Skeletal muscle tissue (tissue), 4 donors: ENCODE data around the gene PLAAT4. TPM values are rescaled to one million over a fixed set of nuclear protein-coding genes. Genes with fewer than 3 reads are reported as not detected.
"Not testable (repeated sequence)": the region's sequence is repeated elsewhere in the genome, so short reads cannot be mapped to it uniquely, and the experiment has no call there.

Experiments used
- H3K27ac ChIP-seq: one replicate; pipeline ENCODE4 v1.7.0; 2013; ENCODE audit warnings: mild to moderate bottlenecking, low read depth, low read length, inconsistent platforms
- H3K27me3 ChIP-seq, 3 donors: one replicate each; pipeline ENCODE4 v1.7.0; 2013; ENCODE audit warnings: low read length in 3 of 3; ENCODE audit not compliant: control insufficient read depth in 3 of 3, insufficient read depth in 3 of 3
- H3K36me3 ChIP-seq, 3 donors: one replicate each; pipeline ENCODE4 v1.7.0; 2013; ENCODE audit warnings: low read length in 3 of 3; ENCODE audit not compliant: control insufficient read depth in 3 of 3, insufficient read depth in 3 of 3
- H3K4me1 ChIP-seq, 3 donors: one replicate each; pipeline ENCODE4 v1.7.0; 2013; ENCODE audit warnings: low read length in 3 of 3, mild to moderate bottlenecking in 3 of 3; ENCODE audit not compliant: control insufficient read depth in 3 of 3, insufficient read depth in 3 of 3
- H3K4me3 ChIP-seq, 3 donors: one replicate each; pipeline ENCODE4 v1.7.0; 2013; ENCODE audit warnings: low read length in 3 of 3
- H3K9ac ChIP-seq, 3 donors: one replicate each; pipeline ENCODE4 v1.7.0; 2013; ENCODE audit warnings: low read length in 3 of 3, mild to moderate bottlenecking in 3 of 3, moderate library complexity in 2 of 3, low read depth in 1 of 3
- H3K9me3 ChIP-seq, 3 donors: one replicate each; pipeline ENCODE4 v1.7.0; 2013; ENCODE audit warnings: low read length in 3 of 3; ENCODE audit not compliant: control insufficient read depth in 3 of 3
- total RNA-seq: library from RNA; depleted of rRNA; stranded (reverse); fragments of >200 nt; gene quantifications from one replicate; pipeline ENCODE4 v1.2.3, GENCODE V29; 2014
- donor health status: Osteomylitis.

Gene PLAAT4
- total RNA-seq, 1 donor from 2014 or later, result 6.3 TPM

DNA sequence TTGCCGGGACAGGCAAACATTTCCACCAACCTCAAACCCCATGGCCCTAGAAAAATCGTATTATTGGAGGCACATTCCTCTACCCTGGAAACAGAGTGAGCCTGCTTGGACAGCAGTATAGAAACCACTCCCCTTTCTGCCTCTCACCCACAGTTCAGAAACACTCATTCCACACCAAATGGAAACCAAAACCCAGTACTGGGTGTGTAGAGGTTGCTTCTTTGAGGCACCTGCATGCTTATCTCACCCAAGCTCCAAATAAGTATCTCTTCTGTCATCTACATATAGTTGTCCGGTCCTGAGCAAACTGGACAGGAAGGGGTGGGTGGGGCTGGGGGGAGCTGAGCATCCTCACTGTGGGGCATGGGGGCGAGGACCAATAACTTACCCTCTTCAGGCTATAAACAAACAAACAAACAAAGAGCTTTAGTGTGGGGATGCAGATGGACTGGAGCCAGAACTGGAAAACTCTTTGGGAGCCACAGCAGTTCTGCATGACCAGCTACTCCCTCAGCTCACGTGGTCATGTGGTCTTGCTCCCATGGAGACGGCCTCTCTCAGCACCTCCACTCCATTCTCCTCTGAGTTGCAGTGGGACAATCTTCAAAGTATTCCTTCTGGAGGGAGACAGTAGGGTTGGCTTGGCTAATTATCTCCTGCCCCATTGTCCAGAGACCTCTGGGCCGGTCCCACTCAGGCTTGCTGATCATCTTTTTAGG lies 27.6 kb downstream of the PLAAT4 start:
- H3K36me3 ChIP-seq, result no peaks in the 10 kb centered on the region
- H3K4me1 ChIP-seq, result peaks cover 7 to 13% (median 9%) of the 10 kb centered on the region in 3 donors
- H3K4me3 ChIP-seq, result no peak overlapping the region

GRCh38 chr11:63564784-63565350 lies 28.3 kb downstream of the PLAAT4 start:
- H3K9ac ChIP-seq, result no peak overlapping the region
- H3K27me3 ChIP-seq, result no peaks in the 10 kb centered on the region
- H3K4me1 ChIP-seq, result peaks cover 7 to 13% (median 9%) of the 10 kb centered on the region in 3 donors
- H3K36me3 ChIP-seq, result no peaks in the 10 kb centered on the region
- no peak overlapping the region for H3K4me3 ChIP-seq
- no peaks in the 10 kb centered on the region for H3K9me3 ChIP-seq
- H3K27ac ChIP-seq, result no peak overlapping the region

More for the DNA sequence above, 27.6 kb downstream of the PLAAT4 start:
- Histone ChIP-seq H3K9ac (no peak overlapping the region), H3K27me3 (no peaks in the 10 kb centered on the region), H3K9me3 (no peaks in the 10 kb centered on the region), H3K27ac (no peak overlapping the region)

DNA sequence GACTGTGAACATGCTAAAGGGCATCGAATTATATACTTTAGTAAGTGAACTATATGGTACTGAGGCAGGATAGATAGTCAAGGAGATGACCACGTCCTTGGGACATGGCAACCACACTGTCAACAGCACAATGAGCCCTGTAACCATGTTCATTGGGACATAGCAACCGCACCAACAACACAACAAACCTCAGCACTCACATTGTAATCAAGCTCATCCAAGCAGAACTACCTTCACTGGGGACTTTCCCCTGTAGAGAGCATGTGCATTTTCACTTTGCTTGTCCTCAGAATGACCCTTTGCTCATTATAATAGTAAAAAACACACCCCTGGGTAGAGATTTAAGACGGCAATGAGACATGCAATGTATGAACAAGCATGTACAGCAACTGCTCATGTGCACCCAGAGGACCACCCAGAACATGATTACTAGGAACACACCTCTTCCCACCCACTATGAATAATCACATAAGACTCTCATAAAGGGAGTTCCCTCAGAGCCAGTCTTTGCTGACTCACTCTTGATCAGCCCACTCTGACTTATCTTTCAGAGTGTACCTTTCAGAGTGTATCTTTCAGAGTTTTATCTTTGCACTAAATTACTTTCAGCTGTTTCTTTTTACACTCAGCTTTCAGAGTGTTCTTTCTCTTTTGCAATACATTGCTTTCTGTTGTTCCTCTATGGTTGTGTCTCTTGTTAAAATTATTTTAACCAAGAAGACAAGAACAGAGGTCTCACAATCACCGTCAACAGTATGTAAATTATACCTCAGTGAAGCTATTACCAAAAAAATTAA lies 30.6 kb downstream of the PLAAT4 start:
- Histone ChIP-seq H3K27ac (peak overlapping the region; percentile 14), H3K27me3 (no peaks in the 10 kb centered on the region), H3K4me1 (peaks cover 7 to 11% (median 9%) of the 10 kb centered on the region in 3 donors), H3K9me3 (no peaks in the 10 kb centered on the region), H3K36me3 (no peaks in the 10 kb centered on the region), H3K4me3 (peak overlapping the region in 1 of 3 donors; percentile 6), H3K9ac (peak overlapping the region in 1 of 3 donors; percentile 10)

- no peak overlapping the region for H3K27ac ChIP-seq
- H3K9ac ChIP-seq, result no peak overlapping the region
- H3K4me1 ChIP-seq, result peaks cover 17 to 22% (median 20%) of the 10 kb centered on the region in 3 donors
- H3K9me3 ChIP-seq, result no peaks in the 10 kb centered on the region
- H3K4me3 ChIP-seq, result no peak overlapping the region
- no peaks in the 10 kb centered on the region for H3K27me3 ChIP-seq
- H3K36me3 ChIP-seq, result peaks cover 0 to 4% (median 0%) of the 10 kb centered on the region in 3 donors
Observed at GRCh38 chr11:63569570-63569969, 33.0 kb downstream of the PLAAT4 start.

DNA sequence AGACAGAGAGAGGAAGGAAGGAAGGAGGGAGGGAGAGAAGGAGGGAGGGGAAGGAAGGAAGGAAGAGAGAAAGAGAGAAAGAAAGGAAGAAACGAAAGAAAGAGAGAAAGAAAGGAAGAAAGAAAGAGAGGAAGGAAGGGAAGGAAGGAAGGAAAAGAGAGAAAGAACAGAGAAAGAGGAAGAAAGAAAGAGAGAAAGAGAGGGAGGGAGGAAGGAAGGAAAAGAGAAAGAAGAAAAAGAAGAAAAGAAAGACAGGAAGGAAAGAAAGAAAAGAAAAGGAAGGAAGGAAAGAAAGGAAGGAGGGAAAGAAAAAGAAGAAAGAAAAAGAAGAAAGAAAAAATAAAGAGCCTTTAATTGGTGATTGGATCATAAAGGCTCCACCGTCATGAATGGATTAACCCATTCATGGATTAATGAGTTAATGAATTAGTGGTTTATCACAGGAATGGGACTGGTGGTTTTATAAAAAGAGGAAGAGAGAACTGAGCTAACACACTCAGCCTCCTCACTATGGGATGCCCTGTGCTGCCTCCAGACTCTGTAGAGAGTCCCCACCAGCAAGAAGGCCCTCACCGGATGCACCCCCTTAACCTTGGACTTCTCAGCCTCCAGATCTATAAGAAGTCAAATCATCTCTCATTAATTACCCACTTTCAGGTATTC lies 35.5 kb downstream of the PLAAT4 start:
- Histone ChIP-seq H3K9ac (no peak overlapping the region), H3K9me3 (no peaks in the 10 kb centered on the region), H3K4me3 (no peak overlapping the region), H3K4me1 (peaks cover 22 to 33% (median 24%) of the 10 kb centered on the region in 3 donors), H3K27me3 (no peaks in the 10 kb centered on the region), H3K27ac (no peak overlapping the region), H3K36me3 (peaks cover 0 to 4% (median 3%) of the 10 kb centered on the region in 3 donors)

DNA sequence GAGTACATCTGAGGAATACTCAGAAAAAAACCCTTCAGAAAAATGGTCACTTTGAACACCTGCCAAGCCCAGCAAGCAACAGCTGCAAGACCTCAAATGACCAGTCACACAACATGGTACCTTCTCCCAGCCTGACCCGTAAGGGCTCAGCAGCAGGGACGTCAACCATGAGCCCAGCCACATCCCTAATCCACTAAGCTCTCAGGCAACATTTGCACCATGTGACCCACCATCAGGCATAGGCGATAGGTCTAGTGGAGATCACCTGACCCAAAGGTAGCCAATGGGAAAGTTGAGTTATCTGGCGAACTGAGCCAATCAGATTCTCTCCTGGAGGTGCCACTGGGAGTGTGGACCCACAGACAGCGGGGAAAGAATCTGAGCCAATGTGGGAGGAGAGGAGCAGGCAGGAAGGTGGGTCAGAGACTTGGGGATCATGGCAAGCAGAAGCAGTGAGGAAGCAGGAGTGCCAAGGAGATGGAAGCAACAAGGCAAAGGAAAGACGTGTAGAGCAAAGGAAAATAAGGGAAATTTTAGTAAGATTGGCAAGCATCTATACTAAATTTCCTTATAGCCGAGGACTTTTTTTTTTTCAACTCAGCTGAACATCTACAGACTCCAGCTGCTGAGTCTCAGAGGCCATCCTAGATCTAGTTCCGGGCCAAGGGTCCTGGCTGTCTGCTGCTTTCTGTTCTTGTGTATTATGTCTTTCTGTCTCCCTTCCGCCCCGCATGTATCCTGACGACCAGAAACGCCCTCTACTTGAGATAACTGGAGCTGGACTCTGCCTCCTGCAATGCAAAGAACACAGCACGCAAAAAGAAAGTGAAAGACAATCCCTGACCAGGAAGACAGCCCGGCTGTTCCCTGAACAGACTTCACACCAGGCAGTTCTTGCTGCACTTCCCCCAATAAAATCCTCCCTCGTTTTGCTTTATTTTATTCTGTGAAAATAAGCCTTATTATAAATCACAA lies 37.6 kb downstream of the PLAAT4 start:
- Histone ChIP-seq H3K9ac (peak overlapping the region; percentile 48 to 76 (median 55)), H3K27ac (peak overlapping the region; percentile 77), H3K4me3 (peak overlapping the region; percentile 59 to 75 (median 64)), H3K36me3 (peaks cover 0 to 4% (median 3%) of the 10 kb centered on the region in 3 donors), H3K27me3 (no peaks in the 10 kb centered on the region), H3K4me1 (peaks cover 17 to 28% (median 19%) of the 10 kb centered on the region in 3 donors), H3K9me3 (no peaks in the 10 kb centered on the region)

- Histone ChIP-seq H3K4me1 (peaks cover 17 to 28% (median 19%) of the 10 kb centered on the region in 3 donors), H3K4me3 (peak overlapping the region; percentile 59 to 75 (median 64)), H3K9ac (peak overlapping the region; percentile 48 to 76 (median 55)), H3K27ac (peak overlapping the region; percentile 77), H3K36me3 (peaks cover 2 to 6% (median 5%) of the 10 kb centered on the region in 3 donors), H3K9me3 (peaks cover 0 to under 1% (median 0%) of the 10 kb centered on the region in 3 donors), H3K27me3 (no peaks in the 10 kb centered on the region)
Observed at GRCh38 chr11:63574856-63575602, 38.4 kb downstream of the PLAAT4 start.

GRCh38 chr11:63578882-63579281 lies 42.3 kb downstream of the PLAAT4 start:
- H3K9me3 ChIP-seq, H3K27ac ChIP-seq, H3K27me3 ChIP-seq, H3K9ac ChIP-seq, H3K4me3 ChIP-seq: not testable (repeated sequence)
- Histone ChIP-seq H3K36me3 (peaks cover 11 to 35% (median 18%) of the 10 kb centered on the region in 3 donors), H3K4me1 (peaks cover 14 to 22% (median 16%) of the 10 kb centered on the region in 3 donors)
